NCI-H446 treated with DMSO at 0.1 percent for 48 hours (cell line): ENCODE data around the gene CASK.

Source experiments
- DNase-seq: peaks from one replicate; lab custom pipeline; 2025; lab: John Stamatoyannopoulos, UW

The CASK gene

DNA sequence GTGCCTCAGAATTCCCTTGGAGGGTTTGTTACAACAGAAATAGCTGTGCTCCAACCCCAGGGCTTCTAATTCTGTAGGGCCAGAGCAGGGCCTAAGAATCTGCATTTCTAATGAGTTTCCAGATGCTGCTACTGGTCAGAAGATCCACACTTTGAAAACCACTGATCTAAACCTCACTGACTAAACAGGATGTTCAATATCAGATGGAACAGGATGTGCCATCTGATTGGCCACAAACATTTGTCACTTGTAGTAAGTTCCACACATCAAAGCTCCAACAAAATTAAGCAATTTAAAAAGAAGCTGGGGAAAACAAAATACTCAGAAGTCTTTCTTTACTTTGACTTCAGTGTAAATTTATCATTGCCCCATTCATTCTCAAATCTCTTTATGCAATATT, 14.3 kb downstream of the CASK start:
- no peak for DNase-seq

- no peak for DNase-seq
These were observed 16.7 kb downstream of the CASK start for GRCh38 chrX:41906515-41907187.

- no peak for DNase-seq
These were observed 19.8 kb downstream of the CASK start for GRCh38 chrX:41903544-41903943.

- no peak for DNase-seq
These were observed 23.0 kb downstream of the CASK start for GRCh38 chrX:41900321-41900720.

DNA sequence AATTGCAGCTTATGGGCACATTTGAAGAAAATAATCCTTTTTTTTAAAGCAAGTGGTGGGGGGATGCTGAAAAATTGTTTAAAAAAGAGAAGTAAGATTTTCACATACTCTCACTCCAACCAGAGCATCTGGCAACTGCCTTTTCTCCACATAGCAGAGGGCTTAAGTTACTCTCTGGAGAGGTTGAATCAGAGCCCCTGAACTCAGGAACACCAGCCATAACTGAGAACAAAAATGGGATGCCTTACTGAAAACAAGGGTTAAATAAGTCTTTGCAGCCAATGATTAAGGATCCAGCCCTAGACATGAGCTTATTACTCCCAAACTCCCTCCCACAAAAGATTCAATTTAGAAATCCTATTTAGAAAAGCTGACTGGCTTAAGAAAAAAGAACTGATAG, 27.5 kb downstream of the CASK start:
- DNase-seq, result no peak

DNA sequence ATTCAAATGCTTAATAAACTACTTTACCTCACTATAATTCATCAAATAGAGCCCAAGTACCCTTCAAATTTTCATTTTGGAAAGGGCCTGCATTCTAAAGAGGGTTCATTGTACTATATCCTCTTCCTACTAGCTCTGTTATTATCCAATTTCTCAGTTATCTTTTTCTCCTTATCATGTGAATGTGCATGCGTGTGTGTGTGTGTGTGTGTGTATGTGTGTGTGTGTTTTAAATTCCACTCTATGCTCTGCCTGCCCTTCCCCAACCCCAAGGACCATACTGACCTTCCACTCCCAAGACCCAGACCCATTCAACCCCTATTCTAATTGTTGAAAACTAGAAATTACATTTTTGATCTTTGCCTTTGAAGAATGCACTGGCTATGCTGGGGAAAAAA, 33.3 kb downstream of the CASK start:
- DNase-seq, result no peak

- no peak for DNase-seq
These were observed 33.9 kb downstream of the CASK start for GRCh38 chrX:41889317-41890025.

DNA sequence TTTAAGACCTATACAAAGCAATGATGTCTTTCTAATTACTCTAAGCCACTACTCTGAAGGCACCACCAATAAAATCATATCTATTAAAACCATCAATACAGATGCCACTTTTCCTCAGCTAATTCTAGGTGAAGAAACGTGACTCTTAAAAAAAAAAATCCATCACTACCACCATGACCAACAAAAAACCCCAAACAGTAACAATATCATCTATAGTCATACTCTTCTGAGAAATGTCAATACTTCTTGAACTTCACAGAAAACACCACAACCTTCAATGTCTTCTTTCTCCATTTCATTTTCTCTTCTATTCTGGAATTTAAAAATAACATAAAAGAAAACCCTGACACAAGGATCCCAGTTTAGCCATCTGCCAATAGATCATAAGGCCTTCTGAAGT, 35.7 kb downstream of the CASK start:
- no peak for DNase-seq

DNA sequence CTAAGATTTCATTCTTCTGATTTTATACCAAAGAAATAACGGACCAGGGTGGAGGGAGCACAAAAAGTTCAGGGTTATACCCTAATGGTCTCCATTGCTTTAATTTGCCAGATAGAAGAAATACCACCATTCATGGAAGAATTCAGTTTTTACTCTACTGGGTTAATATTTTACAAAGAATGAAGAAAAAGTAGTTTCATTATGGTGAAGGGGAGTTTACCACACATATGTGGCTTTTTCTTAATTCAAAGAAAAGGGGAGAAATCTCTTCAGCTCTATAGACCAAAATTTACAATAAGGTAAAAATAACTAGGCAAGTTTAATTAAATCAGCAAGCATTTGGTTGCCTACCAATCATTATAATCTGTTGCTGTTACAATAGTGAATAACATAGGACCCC, 37.6 kb downstream of the CASK start:
- DNase-seq, result no peak

DNA sequence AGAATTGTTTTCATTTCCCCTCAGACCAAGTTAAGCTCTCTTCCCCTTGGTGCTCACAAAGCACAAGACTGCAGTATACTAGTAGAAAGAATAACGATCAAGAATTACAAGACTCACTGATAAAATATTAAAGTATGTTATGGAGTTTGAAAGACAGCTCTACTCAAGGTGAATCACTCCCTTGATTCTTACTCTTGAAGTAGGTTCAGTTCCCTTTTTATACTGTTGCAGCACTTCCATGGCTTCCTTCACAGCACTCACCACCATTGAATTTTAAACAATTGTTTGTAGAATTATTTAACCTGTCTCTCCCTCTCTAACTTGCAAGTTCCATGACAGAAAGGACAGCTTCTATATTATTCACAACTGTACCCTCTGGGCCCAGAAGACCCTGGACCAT, 42.2 kb downstream of the CASK start:
- no peak for DNase-seq

DNA sequence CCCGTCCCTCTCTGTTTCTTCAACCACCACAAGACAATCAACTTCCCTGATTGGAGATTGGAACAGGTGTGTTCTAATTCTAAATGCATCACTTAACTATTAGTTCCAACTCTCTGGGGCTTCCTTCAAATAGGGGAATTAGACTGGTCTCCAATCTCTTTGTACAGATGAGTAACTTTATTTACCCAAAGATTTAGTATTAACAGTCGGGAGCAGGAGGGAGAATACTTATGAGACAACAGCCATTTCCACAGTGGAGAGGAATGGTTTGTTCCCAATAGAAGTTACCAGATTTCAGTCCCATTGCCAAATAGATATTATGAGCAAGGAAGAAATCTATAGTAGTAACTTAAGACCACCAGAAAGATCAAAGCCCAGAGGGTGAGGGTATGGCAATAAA, 46.2 kb downstream of the CASK start:
- no peak for DNase-seq

DNA sequence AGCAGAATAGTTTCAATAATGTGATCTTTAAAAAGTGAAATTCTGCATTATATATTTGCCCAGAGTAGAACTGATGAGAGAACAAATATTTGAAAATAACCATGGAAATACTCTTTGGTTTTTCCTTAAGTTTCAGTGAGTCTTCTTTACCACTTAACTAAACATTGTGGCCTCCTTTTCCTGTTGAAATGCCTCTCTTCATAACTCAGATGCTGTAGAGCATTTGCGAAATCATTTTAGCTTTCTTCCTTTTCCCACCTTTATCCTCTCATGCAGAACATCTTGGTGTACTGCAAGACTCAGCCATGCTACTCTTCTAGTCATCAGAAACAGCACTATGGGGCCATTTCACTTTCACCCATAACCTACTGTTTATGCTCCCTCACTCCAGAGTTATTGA, 48.2 kb downstream of the CASK start:
- no peak for DNase-seq

- no peak for DNase-seq
These were observed 52.6 kb downstream of the CASK start for GRCh38 chrX:41870719-41871151.

DNA sequence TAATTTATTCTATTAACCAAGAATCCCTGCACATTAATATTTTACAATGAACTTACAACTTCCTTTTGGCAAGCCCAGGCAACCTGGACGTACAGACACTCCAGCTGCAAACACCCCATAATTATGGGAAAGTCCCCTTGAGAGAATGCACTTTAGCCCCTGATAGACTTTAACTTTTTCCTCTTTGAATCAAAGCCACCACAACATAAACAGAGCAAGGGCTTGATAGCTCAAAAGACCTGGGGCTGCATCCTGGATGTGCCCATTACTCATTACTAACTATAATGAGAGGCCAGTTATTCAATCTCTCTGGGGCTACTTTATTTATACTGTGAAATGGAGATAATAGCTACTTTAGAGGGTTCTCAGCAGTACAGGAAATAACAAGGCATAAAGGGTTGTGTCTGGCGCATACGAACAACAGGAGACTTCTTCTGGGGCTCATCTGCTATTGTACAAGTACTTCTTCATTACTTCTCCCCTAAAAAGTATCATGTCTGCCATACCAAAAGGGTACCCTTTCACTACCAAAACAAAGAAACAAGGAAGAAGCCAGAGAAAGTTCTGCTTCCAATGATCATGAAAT, 54.9 kb downstream of the CASK start:
- no peak for DNase-seq

DNA sequence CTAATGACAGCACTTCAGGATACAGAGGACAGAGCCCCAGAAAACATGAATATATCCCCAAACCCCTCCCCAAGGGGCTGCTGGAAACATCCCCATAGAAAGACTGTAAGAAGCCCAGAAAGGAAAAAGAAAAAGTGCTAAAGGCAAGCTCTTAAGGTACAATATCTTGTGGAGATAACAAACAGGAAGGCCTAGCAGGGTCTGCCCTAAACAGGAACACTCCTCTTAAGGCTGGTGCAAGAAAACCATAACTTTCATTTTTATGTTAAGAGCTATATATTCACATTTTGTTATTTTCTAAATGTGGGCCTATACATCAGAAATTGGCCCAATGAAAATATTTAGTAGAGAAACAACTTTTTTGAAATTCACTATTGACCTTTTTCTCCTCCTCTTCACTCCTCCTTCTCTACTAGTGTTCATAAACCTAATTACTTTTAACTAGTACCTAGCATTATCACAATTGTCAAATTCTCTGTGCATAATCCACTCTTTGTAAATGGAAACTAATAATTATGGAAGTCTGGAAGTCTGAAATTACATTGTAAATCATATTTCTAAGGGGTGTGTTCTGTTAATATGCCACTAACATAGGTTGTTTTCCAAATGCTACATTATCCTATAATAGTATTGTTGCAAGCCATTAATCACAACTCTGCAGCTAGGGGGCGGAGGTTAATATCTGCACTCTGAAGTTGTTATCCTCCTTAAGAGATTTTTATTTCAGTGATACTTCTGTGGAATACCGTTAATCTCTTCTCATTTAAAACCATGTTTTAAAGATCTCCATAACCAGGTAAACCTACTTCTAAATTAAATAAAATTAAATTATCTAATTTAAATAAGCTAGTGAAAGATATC, 59.8 kb downstream of the CASK start:
- no peak for DNase-seq

DNA sequence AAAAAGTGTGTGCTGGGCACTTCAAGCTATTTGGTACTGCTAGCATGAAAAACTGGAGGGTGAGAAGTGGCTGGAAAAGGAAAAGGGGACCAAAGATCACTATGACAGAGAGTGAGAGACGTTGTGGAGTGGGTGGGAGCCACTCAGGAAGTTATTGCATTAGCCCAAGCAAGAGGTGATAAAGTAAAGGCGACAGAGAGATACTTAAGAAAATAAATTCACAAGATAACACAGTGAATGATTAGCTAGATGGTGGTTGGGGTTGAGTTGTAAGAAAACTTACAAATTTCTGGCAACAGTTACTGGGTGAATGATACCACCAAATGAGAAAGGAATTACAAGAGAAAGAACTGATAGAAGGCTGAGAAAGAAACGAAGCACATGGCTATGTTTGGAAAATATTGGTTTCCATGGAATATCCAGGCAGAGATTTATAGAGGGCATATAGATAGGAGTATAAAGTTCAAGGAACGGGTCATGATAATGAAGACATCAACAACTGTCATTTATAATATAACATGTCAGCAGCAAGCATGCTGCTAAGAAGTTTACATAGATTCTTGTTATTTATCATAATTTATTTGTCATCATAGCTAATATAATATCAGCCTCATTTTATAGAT, 60.7 kb downstream of the CASK start:
- DNase-seq, result no peak

- no peak for DNase-seq
These were observed 65.1 kb downstream of the CASK start for GRCh38 chrX:41858161-41858775.

GRCh38 chrX:41857670-41858069, 65.7 kb downstream of the CASK start:
- no peak for DNase-seq

GRCh38 chrX:41846714-41847113, 76.6 kb downstream of the CASK start:
- no peak for DNase-seq

DNA sequence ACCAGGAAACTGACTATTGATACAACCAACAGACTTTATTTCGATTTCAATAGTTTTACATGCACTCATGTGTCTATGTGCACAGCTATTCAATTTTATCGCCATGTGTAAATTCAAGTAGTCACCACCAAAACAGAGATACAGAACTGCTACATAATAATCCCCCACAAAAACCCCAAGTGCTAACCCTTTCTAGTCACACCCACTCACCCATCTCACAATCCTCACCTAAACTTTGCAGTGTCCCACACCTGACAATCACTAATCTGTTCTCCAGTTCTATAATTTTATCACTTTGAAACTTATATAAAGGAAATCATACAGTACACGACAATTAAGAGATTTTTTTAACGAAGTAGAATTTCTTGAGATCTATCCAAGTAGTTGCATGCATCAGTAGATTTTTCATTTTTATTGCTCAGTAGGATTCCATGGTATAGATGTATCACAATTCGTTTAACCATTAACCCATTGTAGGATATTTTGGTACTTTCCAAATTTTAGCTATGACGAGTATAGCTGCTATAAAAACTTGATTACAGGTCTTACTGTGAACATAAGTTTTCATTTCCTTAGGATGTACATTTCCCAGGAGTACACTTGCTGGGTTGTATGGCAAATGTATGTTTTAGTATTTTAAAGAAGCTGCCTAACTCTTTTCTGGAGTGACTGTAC, 85.9 kb downstream of the CASK start:
- DNase-seq, result no peak

- no peak for DNase-seq
These were observed 94.5 kb downstream of the CASK start for GRCh38 chrX:41828826-41829225.
